Pancreas (tissue), 10 donors: ENCODE measurements around the gene WNT7A. TPM values are rescaled to one million over a fixed set of nuclear protein-coding genes. Genes with fewer than 3 reads are reported as not detected.

Experiments
- ATAC-seq, 4 donors: fragments of 200-7000 bp; cut with Tn5 transposase; one replicate each; pipeline versions ENCODE4 v1.8.0 to v1.9.1; 2020; ENCODE audit warnings: mild to moderate bottlenecking in 4 of 4, moderate library complexity in 4 of 4
- DNase-seq, 6 donors: peaks; one replicate each; pipeline ENCODE4 v3.0.0-alpha.2; 2020
- FAIRE-seq: peaks from 2 replicates; lab custom pipeline; 2012; peaks lifted over from hg19 to GRCh38; lab: Jason Lieb, UNC
- H3K27ac ChIP-seq, 4 donors: fragments of 200-600 bp; sonication (generic); 1 replicate in 3 of 4; 2 replicates in 1 of 4; pipeline versions ENCODE4 v1.5.0 to v1.8.0; 2020
- H3K27me3 ChIP-seq, 4 donors: fragments of 200-600 bp; one replicate each; pipeline ENCODE4 v1.8.0; 2021
- H3K36me3 ChIP-seq, 3 donors: fragments of 200-600 bp; sonication (generic) in 1 of 3; one replicate each; pipeline versions ENCODE4 v1.5.0 to v1.8.0; 2020 to 2021
- H3K4me1 ChIP-seq, 3 donors: fragments of 200-600 bp; one replicate each; pipeline ENCODE4 v1.8.0; 2021
- H3K4me3 ChIP-seq, 4 donors: fragments of 200-600 bp; sonication (generic) in 2 of 4; one replicate each; pipeline versions ENCODE4 v1.5.0 to v1.8.0; 2020 to 2021
- H3K9me3 ChIP-seq, 4 donors: fragments of 200-600 bp; one replicate each; pipeline ENCODE4 v1.8.0; 2021
- CTCF ChIP-seq, 4 donors: fragments of 200-600 bp; sonication (generic) in 3 of 4; IDR thresholded peaks; one replicate each; pipeline versions ENCODE4 v1.5.0 to v1.8.0; 2021; ENCODE audit warnings: antibody characterized with exemption in 4 of 4
- WGBS, 2 donors: extraction: QIAGEN DNeasy Blood & Tissue Kit; methylation state at CpG; one replicate each; pipeline ENCODE4 v1.1.7; 2013; 5-methylcytosine and 5-hydroxymethylcytosine counted together
- intact Hi-C, 3 donors: fragments of 100-400 bp; cut with DNase I; formaldehyde crosslinking; loops; one replicate each; pipeline versions ENCODE4 v1.11.1 to v1.14.2; 2022
- polyA plus RNA-seq, 2 donors: library from polyadenylated mRNA; stranded (reverse); fragments of 200-250 nt; gene quantifications; one replicate each; pipeline ENCODE4 v1.2.3, GENCODE V29; 2013
- total RNA-seq, 6 donors: library from RNA; stranded (reverse); fragmentation: NEBNext Ultra II Directional in 4 of 6; extraction: Animal tissue kit (Norgen Biotek cat#: 25700) in 4 of 6; gene quantifications; one replicate each; pipeline versions ENCODE4 v1.2.1 to v1.2.4, GENCODE V29; 2021 to 2023
- donor health status: healthy with polysubstance abuse.
- donor health status: DM: no; HTN: no; CAD: no; lungs with moderate emphysema.
- donor health status: DM: no; HTN: no; CAD: no.
- donor health status: control.
- donor health status: control.
- donor health status: Bipolar disorder and iron deficiency.
- donor health status: DM: yes; HTN: yes; CAD: no.
- donor health status: DM: no; HTN: no; CAD: no.
- donor health status: DM: no; HTN: no; CAD: no.
- donor health status: DM: yes; HTN: yes; CAD: no.

WNT7A gene
- total and polyA plus RNA-seq, 8 donors, result 0.04 to 0.31 (median 0.09) TPM; not detected in 1

- Histone ChIP-seq H3K27ac (no peak overlapping the region), H3K4me1 (no peaks in the 10 kb centered on the region), H3K9me3 (no peaks in the 10 kb centered on the region), H3K36me3 (no peaks in the 10 kb centered on the region), H3K27me3 (no peaks in the 10 kb centered on the region), H3K4me3 (no peak overlapping the region)
- DNase-seq (no peak), FAIRE-seq (no peak), ATAC-seq (no peak)
- intact Hi-C loops, result no loop called here
- TF ChIP-seq CTCF (IDR thresholded peaks at IDR 0.05), result no peak
- WGBS, 2 donors, result 62 to 71% methylated on average over 5 of the region's 5 CpGs
Measured at GRCh38 chr3:13843351-13843750, 36.5 kb downstream of the WNT7A start.

DNA sequence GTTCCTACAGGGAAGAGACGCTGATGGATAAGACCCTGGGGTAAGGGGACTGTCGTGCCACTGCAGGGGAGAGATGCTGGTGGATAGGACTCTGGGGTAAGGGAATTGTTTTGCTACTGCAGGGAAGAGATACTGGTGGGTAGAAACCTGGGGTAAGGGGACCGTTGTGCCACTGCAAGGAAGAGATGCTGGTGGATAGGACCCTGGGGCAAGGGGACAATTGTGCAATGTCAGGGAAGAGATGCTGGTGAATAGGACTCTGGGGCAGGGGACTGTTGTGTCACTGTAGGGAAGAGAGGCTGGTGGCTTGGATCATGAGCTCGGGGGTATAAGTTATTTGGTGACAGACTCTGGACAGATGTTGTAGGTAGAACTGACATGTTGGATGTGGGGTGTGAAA lies 37.6 kb downstream of the WNT7A start:
- DNase-seq (no peak), ATAC-seq (no peak), FAIRE-seq (no peak)
- Histone ChIP-seq H3K4me3 (no peak overlapping the region), H3K27me3 (no peaks in the 10 kb centered on the region), H3K27ac (no peak overlapping the region), H3K36me3 (no peaks in the 10 kb centered on the region), H3K4me1 (no peaks in the 10 kb centered on the region), H3K9me3 (no peaks in the 10 kb centered on the region)
- 68 to 81% methylated on average over 4 of the region's 4 CpGs for WGBS, 2 donors
- intact Hi-C loops, result no loop called here
- no peak for TF ChIP-seq CTCF (IDR thresholded peaks at IDR 0.05)

DNA sequence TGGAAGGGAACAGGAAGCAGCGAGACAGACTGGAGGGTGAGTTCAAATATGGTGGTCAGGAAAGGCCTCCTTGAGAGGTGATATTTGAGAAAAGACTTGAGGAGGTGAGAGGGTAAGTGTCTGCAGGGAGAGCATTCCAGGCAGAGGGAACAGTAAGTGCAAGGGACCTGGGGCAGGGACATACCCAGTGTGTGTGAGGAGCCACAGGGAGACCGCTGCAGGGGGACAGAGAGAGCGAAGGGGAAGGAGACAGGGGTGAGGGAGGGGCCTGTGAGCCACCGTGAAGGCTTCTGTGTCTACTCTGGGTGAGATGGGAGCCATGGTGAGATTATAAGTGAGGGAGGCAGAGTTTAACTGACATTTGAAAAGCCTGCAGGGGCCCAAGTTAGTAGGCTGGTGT lies 38.0 kb downstream of the WNT7A start:
- Histone ChIP-seq H3K4me3 (no peak overlapping the region), H3K27ac (no peak overlapping the region), H3K4me1 (no peaks in the 10 kb centered on the region), H3K27me3 (no peaks in the 10 kb centered on the region), H3K9me3 (no peaks in the 10 kb centered on the region), H3K36me3 (no peaks in the 10 kb centered on the region)
- ATAC-seq (no peak), DNase-seq (no peak), FAIRE-seq (no peak)
- intact Hi-C loops, result no loop called here
- 75 to 80% methylated on average over 4 of the region's 4 CpGs for WGBS, 2 donors
- no peak for TF ChIP-seq CTCF (IDR thresholded peaks at IDR 0.05)

- no peak for DNase-seq
- no peak for TF ChIP-seq CTCF (IDR thresholded peaks at IDR 0.05)
- Histone ChIP-seq H3K4me1 (no peaks in the 10 kb centered on the region), H3K36me3 (no peaks in the 10 kb centered on the region), H3K4me3 (no peak overlapping the region), H3K9me3 (no peaks in the 10 kb centered on the region), H3K27ac (no peak overlapping the region), H3K27me3 (no peaks in the 10 kb centered on the region)
- 72 to 76% methylated on average over 8 of the region's 8 CpGs for WGBS, 2 donors
- no peak for ATAC-seq
- intact Hi-C loops, result no loop called here
- FAIRE-seq, result no peak
Measured at GRCh38 chr3:13841141-13841540, 38.7 kb downstream of the WNT7A start.

GRCh38 chr3:13840456-13840855 lies 39.4 kb downstream of the WNT7A start:
- no peak for TF ChIP-seq CTCF (IDR thresholded peaks at IDR 0.05)
- Histone ChIP-seq H3K9me3 (no peaks in the 10 kb centered on the region), H3K27ac (no peak overlapping the region), H3K4me3 (no peak overlapping the region), H3K27me3 (no peaks in the 10 kb centered on the region), H3K4me1 (no peaks in the 10 kb centered on the region), H3K36me3 (no peaks in the 10 kb centered on the region)
- WGBS, 2 donors, result 55 to 69% methylated on average over 2 of the region's 2 CpGs
- intact Hi-C loops, result no loop called here
- FAIRE-seq (no peak), ATAC-seq (no peak), DNase-seq (no peak)
